HAP-1 (cell line): ENCODE results near the gene DSE.
"Not testable (repeated sequence)": the region's sequence is repeated elsewhere in the genome, so short reads cannot be mapped to it uniquely, and the experiment has no call there.

Experiments
- DNase-seq, 2 experiments: peaks; one replicate each; pipeline ENCODE4 v3.0.0-alpha.2; 2016 to 2020; ENCODE audit warnings: low spot score in 2 of 2
- H3K27me3 ChIP-seq: fragments of 250-450 bp; sonication (Bioruptor Pico); 2 replicates; pipeline ENCODE4 v1.5.1; 2020; ENCODE audit warnings: low read depth, mild to moderate bottlenecking, moderate library complexity
- H3K36me3 ChIP-seq: fragments of 250-450 bp; sonication (Bioruptor Pico); replicated peaks from 2 replicates; pipeline ENCODE4 v1.5.1; 2020; ENCODE audit warnings: mild to moderate bottlenecking
- H3K4me1 ChIP-seq: fragments of 250-450 bp; sonication (Bioruptor Pico); 2 replicates; pipeline ENCODE4 v1.5.1; 2020; ENCODE audit warnings: mild to moderate bottlenecking
- H3K4me3 ChIP-seq: fragments of 250-450 bp; sonication (Bioruptor Pico); 2 replicates; pipeline ENCODE4 v1.5.1; 2020; ENCODE audit warnings: mild to moderate bottlenecking, moderate library complexity
- H3K9me3 ChIP-seq: fragments of 250-450 bp; sonication (Bioruptor Pico); 2 replicates; pipeline ENCODE4 v1.5.1; 2020; ENCODE audit warnings: mild to moderate bottlenecking, moderate library complexity
- in situ Hi-C: fragments of 300-500 bp; cut with MboI; formaldehyde crosslinking; loops from 3 replicates; pipeline ENCODE4 v1.14.3; 2020; ENCODE audit warnings: low sequenced_read_pairs, inconsistent platforms, mixed read lengths

DSE gene

GRCh38 chr6:116340625-116341024, 30.1 kb upstream of the DSE start:
- DNase-seq, in situ Hi-C loops, H3K27me3 ChIP-seq, H3K9me3 ChIP-seq, H3K36me3 ChIP-seq, H3K4me3 ChIP-seq, H3K4me1 ChIP-seq: not testable (repeated sequence)

GRCh38 chr6:116349216-116349615, 21.5 kb upstream of the DSE start:
- H3K27me3 ChIP-seq, result peaks cover 3% of the 10 kb centered on the region; the same call in 1 of the 2 replicates
- H3K36me3 ChIP-seq, result no peaks in the 10 kb centered on the region
- H3K4me1 ChIP-seq, result no peaks in the 10 kb centered on the region
- DNase-seq, result no peak
- H3K4me3 ChIP-seq, result no peak overlapping the region
- no peaks in the 10 kb centered on the region for H3K9me3 ChIP-seq
- in situ Hi-C loops, result no loop called here

GRCh38 chr6:116351101-116351500, 19.6 kb upstream of the DSE start:
- peaks cover 3% of the 10 kb centered on the region; the same call in 1 of the 2 replicates for H3K27me3 ChIP-seq
- H3K4me1 ChIP-seq, result no peaks in the 10 kb centered on the region
- no peak for DNase-seq
- H3K4me3 ChIP-seq, result no peak overlapping the region
- in situ Hi-C loops, result no loop called here
- no peaks in the 10 kb centered on the region for H3K36me3 ChIP-seq
- no peaks in the 10 kb centered on the region for H3K9me3 ChIP-seq

DNA sequence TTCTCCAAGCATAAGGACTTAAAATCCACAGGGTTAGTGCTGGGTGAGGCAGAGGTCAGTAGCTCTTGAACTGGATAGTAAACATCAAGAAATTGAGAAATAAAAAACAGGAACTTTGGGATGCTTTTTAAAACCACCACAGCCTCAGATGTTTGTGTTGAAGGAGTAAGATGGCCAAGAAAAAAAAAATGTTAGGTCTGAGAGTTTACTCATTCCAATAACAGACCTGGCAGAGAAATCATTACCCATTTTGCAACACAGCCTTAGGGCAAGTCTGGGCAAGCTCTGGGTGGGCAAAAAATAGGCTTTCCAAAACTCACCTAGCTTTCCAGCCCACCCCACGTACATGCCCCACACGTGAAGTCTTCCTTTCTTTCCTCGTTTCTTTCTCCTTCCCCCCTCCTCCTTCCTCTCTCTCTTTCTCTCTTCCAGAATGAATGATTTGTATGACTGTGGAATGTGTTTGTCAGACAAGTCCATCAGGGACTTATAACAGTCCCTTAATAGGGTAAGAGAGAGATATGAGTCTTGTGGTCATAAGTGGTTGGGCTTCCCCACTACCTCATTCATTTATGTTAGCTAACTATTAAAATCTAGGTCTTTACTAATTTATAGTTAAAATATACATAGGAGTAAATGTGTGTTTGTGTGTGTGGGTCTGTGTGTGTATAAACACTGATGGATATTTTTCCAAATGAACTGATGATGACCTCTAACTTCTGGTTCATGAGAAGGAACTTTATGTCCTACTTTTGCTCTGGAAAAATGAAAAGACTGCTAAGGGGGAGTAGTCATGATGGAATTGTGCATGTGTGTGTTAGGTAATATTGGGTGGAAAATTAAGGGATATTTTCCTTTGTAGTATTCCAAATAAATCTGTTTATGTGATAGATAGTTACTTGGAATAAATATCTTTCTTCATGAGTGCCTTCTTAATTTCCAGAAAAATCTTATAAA, 18.0 kb upstream of the DSE start:
- Histone ChIP-seq H3K9me3 (no peaks in the 10 kb centered on the region), H3K4me1 (no peaks in the 10 kb centered on the region), H3K36me3 (no peaks in the 10 kb centered on the region), H3K27me3 (peaks cover 3% of the 10 kb centered on the region; the same call in 1 of the 2 replicates), H3K4me3 (no peak overlapping the region)
- DNase-seq, result no peak
- in situ Hi-C loops, result no loop called here

DNA sequence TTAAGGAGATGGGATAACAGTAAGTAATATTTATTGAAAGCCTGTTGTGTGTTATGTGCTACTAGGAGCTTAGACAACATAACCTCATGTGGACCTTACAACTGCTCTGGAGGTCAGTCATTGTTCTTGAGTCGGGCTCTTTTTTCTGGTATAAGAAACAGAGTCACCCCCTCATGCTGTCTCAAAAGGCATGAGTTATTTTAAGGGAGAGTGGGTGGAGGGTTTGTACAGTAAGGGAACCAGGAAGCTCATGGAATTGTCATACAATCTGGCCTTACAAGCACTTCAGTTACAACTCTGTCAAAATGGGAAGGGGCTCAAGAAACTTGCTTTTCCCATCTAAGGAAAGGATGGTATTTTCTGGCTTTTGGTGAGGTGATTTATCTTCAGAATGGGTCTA, 16.5 kb upstream of the DSE start:
- Histone ChIP-seq H3K4me3 (no peak overlapping the region), H3K9me3 (no peaks in the 10 kb centered on the region), H3K27me3 (peaks cover 6% of the 10 kb centered on the region), H3K36me3 (no peaks in the 10 kb centered on the region), H3K4me1 (no peaks in the 10 kb centered on the region)
- in situ Hi-C loops, result no loop called here
- no peak for DNase-seq

GRCh38 chr6:116355796-116356195, 15.0 kb upstream of the DSE start:
- Histone ChIP-seq H3K4me3 (no peak overlapping the region), H3K36me3 (no peaks in the 10 kb centered on the region), H3K9me3 (no peaks in the 10 kb centered on the region), H3K4me1 (no peaks in the 10 kb centered on the region), H3K27me3 (peaks cover 6% of the 10 kb centered on the region)
- in situ Hi-C loops, result no loop called here
- DNase-seq, result no peak

DNA sequence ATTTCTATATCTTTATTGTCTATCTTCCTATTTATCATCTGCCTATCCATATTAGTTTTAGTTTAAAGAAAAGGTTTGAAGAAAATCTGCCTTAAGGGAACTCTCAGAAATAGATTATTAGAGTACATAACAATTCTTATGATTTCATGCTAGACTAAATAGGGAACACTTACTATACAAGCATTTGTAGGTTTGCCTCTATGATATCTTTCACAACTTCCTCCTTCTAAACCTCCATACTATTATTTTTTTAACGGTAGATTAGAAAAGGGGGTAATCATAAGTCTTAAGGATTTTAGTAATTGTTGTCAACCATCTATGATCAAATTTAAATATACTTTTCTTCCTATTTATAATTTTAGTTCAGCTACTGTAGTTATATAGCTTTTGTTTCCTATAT, 11.6 kb upstream of the DSE start:
- no peak for DNase-seq
- Histone ChIP-seq H3K27me3 (peaks cover 3% of the 10 kb centered on the region; the same call in 1 of the 2 replicates), H3K4me3 (no peak overlapping the region), H3K4me1 (no peaks in the 10 kb centered on the region), H3K9me3 (no peaks in the 10 kb centered on the region), H3K36me3 (no peaks in the 10 kb centered on the region)
- in situ Hi-C loops, result no loop called here

GRCh38 chr6:116359835-116360234, 10.9 kb upstream of the DSE start:
- DNase-seq, result no peak
- no peak overlapping the region for H3K4me3 ChIP-seq
- no peaks in the 10 kb centered on the region for H3K36me3 ChIP-seq
- no peaks in the 10 kb centered on the region for H3K4me1 ChIP-seq
- in situ Hi-C loops, result no loop called here
- no peaks in the 10 kb centered on the region for H3K9me3 ChIP-seq
- H3K27me3 ChIP-seq, result peaks cover 3% of the 10 kb centered on the region; the same call in 1 of the 2 replicates

- DNase-seq, result no peak
- no peaks in the 10 kb centered on the region for H3K4me1 ChIP-seq
- in situ Hi-C loops, result no loop called here
- no peak overlapping the region for H3K4me3 ChIP-seq
- H3K27me3 ChIP-seq, result peaks cover 3% of the 10 kb centered on the region; the same call in 1 of the 2 replicates
- H3K36me3 ChIP-seq, result no peaks in the 10 kb centered on the region
- H3K9me3 ChIP-seq, result no peaks in the 10 kb centered on the region
Observed at GRCh38 chr6:116362276-116362675, 8.5 kb upstream of the DSE start.

- Histone ChIP-seq H3K9me3 (no peaks in the 10 kb centered on the region), H3K4me3 (no peak overlapping the region), H3K36me3 (no peaks in the 10 kb centered on the region), H3K27me3 (no peaks in the 10 kb centered on the region; the same call in 1 of the 2 replicates), H3K4me1 (no peaks in the 10 kb centered on the region)
- in situ Hi-C loops, result no loop called here
- no peak for DNase-seq
Observed at GRCh38 chr6:116363759-116364158, 7.0 kb upstream of the DSE start.

DNA sequence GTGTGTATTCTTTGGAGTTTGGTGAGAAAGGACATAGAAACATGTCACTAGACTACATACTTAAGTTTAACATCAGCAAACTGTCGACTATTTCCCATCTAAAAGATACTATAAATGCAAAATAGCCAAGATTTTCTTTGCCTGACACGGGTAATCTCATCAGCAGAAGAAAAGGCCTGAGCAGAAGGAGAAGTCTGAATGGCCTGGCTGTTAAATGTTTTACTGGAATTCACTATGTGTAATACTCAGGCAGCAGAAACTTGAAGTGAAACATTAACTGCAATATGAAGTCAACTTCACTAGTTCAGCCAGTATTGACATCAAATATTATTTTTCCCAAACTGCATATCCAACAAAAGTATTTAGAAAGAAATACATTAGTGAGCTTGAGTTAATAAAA, 6.4 kb upstream of the DSE start:
- H3K36me3 ChIP-seq, result no peaks in the 10 kb centered on the region
- no peaks in the 10 kb centered on the region for H3K4me1 ChIP-seq
- no peaks in the 10 kb centered on the region for H3K9me3 ChIP-seq
- in situ Hi-C loops, result no loop called here
- DNase-seq, result no peak
- H3K4me3 ChIP-seq, result no peak overlapping the region
- no peaks in the 10 kb centered on the region for H3K27me3 ChIP-seq

GRCh38 chr6:116365743-116366142, 5.0 kb upstream of the DSE start:
- Histone ChIP-seq H3K4me3 (no peak overlapping the region), H3K27me3 (no peaks in the 10 kb centered on the region), H3K9me3 (no peaks in the 10 kb centered on the region), H3K4me1 (no peaks in the 10 kb centered on the region), H3K36me3 (no peaks in the 10 kb centered on the region)
- in situ Hi-C loops, result no loop called here
- DNase-seq, result no peak

DNA sequence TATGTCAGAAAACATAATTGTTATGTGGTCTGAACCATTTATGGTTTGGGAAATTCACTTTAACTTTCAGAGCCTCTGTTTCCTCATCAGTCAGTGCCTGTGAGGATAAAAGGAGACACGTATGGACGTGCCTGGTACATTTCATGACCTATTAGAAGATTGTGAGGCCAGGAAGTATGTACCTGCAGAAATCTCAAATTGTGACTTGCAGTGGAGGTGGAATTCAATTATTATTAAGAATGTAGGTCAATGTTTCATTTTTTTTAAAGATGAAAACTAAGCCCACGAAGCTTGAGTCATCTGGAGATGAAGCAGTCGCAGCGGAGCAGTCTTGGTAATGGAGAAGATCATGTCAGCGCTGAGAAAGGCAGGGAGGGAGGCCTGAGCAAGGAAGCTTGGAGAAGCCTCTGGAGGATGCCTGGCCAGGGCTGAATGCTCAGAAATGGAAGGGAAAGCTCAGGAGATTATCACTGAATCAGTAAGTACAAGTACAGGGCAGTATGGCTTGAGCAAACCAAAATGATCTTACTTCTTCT, 3.9 kb upstream of the DSE start:
- H3K4me1 ChIP-seq, result peaks cover 2% of the 10 kb centered on the region; the same call in 1 of the 2 replicates
- H3K27me3 ChIP-seq, result no peaks in the 10 kb centered on the region
- no peak for DNase-seq
- no peaks in the 10 kb centered on the region for H3K36me3 ChIP-seq
- H3K9me3 ChIP-seq, result no peaks in the 10 kb centered on the region
- in situ Hi-C loops, result no loop called here
- no peak overlapping the region for H3K4me3 ChIP-seq

- Histone ChIP-seq H3K36me3 (no peaks in the 10 kb centered on the region), H3K4me1 (peaks cover 3% of the 10 kb centered on the region; the same call in 1 of the 2 replicates), H3K27me3 (no peaks in the 10 kb centered on the region), H3K9me3 (no peaks in the 10 kb centered on the region), H3K4me3 (no peak overlapping the region)
- no peak for DNase-seq
- in situ Hi-C loops, result no loop called here
Observed at GRCh38 chr6:116369540-116369939, 1.2 kb upstream of the DSE start.
